OCI-LY3 (cell line): ENCODE measurements around the gene PPP2R2C.

Source experiments
- H2AFZ ChIP-seq: fragments of 200-600, 300-600 bp; shearing (Covaris generic); 2 replicates; pipeline ENCODE4 v1.6.0; 2014; ENCODE audit warnings: antibody characterized with exemption, low read depth, low read length
- H3K27ac ChIP-seq: fragments of 200-600, 300-600 bp; sonication (generic); 2 replicates; pipeline ENCODE4 v1.5.1; 2014; ENCODE audit warnings: mild to moderate bottlenecking, low read length, moderate library complexity, mixed read lengths
- H3K27me3 ChIP-seq: fragments of 200-600, 300-600 bp; sonication (generic); 2 replicates; pipeline ENCODE4 v1.6.1; 2014; ENCODE audit warnings: low read depth, low read length, mixed read lengths
- H3K36me3 ChIP-seq: fragments of 200-600, 300-600 bp; sonication (generic); replicated peaks from 2 replicates; pipeline ENCODE3; 2014; ENCODE audit warnings: low read depth, low read length, mixed read lengths
- H3K4me1 ChIP-seq: fragments of 300-600, 200-600 bp; sonication (generic); 2 replicates; pipeline ENCODE4 v1.6.1; 2014; ENCODE audit warnings: low read length, mixed read lengths
- H3K4me2 ChIP-seq: fragments of 200-600, 300-600 bp; sonication (generic); 2 replicates; pipeline ENCODE4 v1.6.1; 2014; ENCODE audit warnings: low read length, mixed read lengths
- H3K4me3 ChIP-seq: fragments of 300-600, 200-600 bp; sonication (generic); 2 replicates; pipeline ENCODE4 v1.5.1; 2014; ENCODE audit warnings: antibody characterized with exemption, mild to moderate bottlenecking, low read length, moderate library complexity
- H3K79me2 ChIP-seq: fragments of 300-600, 200-600 bp; shearing (Covaris generic); 2 replicates; pipeline ENCODE4 v1.6.1; 2014; ENCODE audit warnings: mild to moderate bottlenecking, low read length, mixed read lengths
- H3K9ac ChIP-seq: fragments of 300-600, 200-600 bp; shearing (Covaris generic); 2 replicates; pipeline ENCODE4 v1.6.0; 2014; ENCODE audit warnings: mild to moderate bottlenecking, low read length, moderate library complexity
- H3K9me3 ChIP-seq: fragments of 200-600, 300-600 bp; shearing (Covaris generic); 2 replicates; pipeline ENCODE4 v1.6.1; 2014; ENCODE audit warnings: low read length, mixed read lengths; ENCODE audit not compliant: insufficient read depth
- H4K20me1 ChIP-seq: fragments of 200-600, 300-600 bp; sonication (generic); 2 replicates; pipeline ENCODE4 v1.6.1; 2016; ENCODE audit warnings: low read length, mixed read lengths; ENCODE audit not compliant: insufficient read depth
- EZH2phosphoT487 ChIP-seq: fragments of 200-600 bp; shearing (Covaris generic); IDR thresholded peaks from 2 replicates; pipeline ENCODE4 v1.6.1; 2018; ENCODE audit warnings: antibody characterized with exemption, mixed run types, low read depth
- TF ChIP-seq, protein P1 (sequence below): fragments of 200-600, 300-600 bp; sonication (generic); IDR thresholded peaks from 2 replicates; pipeline ENCODE4 v1.5.1; 2014; ENCODE audit warnings: antibody characterized with exemption, low read length, low read depth

Gene PPP2R2C

DNA sequence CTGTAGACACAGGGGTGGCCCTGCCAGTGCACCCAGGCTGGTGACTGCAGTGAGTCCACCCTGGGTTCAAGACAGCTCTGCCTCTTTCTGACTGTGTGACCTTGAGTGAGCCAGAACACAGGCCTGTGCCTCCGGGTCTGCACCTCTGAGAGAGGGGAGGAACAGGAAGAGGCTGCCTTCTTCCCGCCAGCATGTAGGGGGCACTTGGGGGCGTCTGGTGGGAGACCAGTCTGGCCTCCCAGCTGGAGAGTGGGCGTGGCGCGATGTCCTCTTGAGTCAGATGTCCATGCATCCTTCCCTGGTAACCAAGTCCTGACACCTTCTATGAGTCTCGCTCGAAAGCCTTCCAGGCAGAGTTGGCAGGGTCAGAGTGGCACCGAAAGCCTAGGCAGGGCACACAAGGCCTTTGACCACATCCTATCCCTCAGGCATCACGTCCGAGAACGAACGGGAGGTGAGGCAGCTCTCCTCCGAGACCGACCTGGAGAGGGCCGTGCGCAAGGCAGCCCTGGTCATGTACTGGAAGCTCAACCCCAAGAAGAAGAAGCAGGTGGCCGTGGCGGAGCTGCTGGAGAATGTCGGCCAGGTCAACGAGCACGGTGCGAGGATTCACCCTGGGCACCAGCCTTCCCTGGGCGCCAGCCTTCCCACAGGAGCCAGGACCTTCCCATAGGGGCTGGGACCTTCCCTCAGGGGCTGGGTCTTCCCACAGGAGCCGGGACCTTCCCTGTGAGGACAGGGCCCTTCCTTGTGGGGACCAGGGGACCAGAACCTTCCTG is 181.5 kb downstream of the PPP2R2C start:
- H4K20me1 ChIP-seq, result no peaks in the 10 kb centered on the region
- TF ChIP-seq, protein P1, sequence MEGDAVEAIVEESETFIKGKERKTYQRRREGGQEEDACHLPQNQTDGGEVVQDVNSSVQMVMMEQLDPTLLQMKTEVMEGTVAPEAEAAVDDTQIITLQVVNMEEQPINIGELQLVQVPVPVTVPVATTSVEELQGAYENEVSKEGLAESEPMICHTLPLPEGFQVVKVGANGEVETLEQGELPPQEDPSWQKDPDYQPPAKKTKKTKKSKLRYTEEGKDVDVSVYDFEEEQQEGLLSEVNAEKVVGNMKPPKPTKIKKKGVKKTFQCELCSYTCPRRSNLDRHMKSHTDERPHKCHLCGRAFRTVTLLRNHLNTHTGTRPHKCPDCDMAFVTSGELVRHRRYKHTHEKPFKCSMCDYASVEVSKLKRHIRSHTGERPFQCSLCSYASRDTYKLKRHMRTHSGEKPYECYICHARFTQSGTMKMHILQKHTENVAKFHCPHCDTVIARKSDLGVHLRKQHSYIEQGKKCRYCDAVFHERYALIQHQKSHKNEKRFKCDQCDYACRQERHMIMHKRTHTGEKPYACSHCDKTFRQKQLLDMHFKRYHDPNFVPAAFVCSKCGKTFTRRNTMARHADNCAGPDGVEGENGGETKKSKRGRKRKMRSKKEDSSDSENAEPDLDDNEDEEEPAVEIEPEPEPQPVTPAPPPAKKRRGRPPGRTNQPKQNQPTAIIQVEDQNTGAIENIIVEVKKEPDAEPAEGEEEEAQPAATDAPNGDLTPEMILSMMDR, result no peak
- no peak overlapping the region for H2AFZ ChIP-seq
- H3K4me1 ChIP-seq, result no peaks in the 10 kb centered on the region
- H3K36me3 ChIP-seq, result no peaks in the 10 kb centered on the region
- H3K79me2 ChIP-seq, result no peaks in the 10 kb centered on the region
- no peak overlapping the region for H3K4me3 ChIP-seq
- H3K4me2 ChIP-seq, result no peak overlapping the region
- no peak overlapping the region for H3K9ac ChIP-seq
- H3K27ac ChIP-seq, result no peak overlapping the region
- H3K9me3 ChIP-seq, result no peaks in the 10 kb centered on the region
- no peaks in the 10 kb centered on the region for H3K27me3 ChIP-seq

DNA sequence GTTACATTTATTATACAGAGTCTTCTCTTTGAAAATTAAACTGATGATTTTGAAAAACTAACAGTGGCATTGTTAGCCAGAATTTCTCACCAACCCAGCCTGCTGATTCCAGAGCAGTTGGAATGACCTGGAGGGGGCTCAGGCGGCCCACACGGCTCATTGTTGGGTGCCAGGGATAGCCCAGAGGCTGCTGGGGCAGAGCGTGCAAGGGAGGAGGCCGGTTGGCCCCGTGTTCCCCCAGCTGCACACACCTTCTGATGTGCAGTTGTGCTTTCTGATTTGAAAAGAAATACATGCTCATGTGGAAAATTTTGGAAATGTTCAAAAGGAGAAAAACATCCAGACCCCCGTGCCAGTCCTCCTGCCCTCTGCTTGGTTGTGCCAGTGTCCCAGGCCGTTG is 182.2 kb downstream of the PPP2R2C start:
- Histone ChIP-seq H2AFZ (no peak overlapping the region), H3K27ac (no peak overlapping the region), H3K79me2 (no peaks in the 10 kb centered on the region), H3K4me1 (no peaks in the 10 kb centered on the region), H3K9me3 (no peaks in the 10 kb centered on the region), H4K20me1 (no peaks in the 10 kb centered on the region), H3K9ac (no peak overlapping the region), H3K4me2 (no peak overlapping the region), H3K4me3 (no peak overlapping the region), H3K27me3 (no peaks in the 10 kb centered on the region), H3K36me3 (no peaks in the 10 kb centered on the region)
- TF ChIP-seq EZH2phosphoT487, result no peak
- TF ChIP-seq, protein P1, result no peak

DNA sequence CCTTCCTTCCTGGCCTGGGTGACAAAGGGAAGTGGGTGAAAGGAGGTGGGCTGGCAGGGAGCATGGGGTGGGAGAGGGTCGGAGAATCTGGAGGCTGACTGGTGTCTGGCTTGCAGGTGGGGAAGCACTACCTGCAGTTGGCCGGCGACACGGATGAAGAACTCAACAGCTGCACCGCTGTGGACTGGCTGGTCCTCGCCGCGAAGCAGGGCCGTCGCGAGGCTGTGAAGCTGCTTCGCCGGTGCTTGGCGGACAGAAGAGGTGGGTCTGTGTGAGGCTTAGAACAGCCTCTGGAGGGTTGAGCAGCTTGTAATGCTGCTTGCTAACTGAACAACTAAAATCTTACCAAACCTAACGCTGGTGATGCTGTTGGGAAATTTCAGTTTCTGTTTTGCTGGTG is 183.5 kb downstream of the PPP2R2C start:
- H3K4me1 ChIP-seq, result no peaks in the 10 kb centered on the region
- no peaks in the 10 kb centered on the region for H3K36me3 ChIP-seq
- H3K9ac ChIP-seq, result no peak overlapping the region
- no peaks in the 10 kb centered on the region for H3K9me3 ChIP-seq
- TF ChIP-seq, protein P1, result no peak
- no peak for TF ChIP-seq EZH2phosphoT487
- H4K20me1 ChIP-seq, result no peaks in the 10 kb centered on the region
- H3K27ac ChIP-seq, result no peak overlapping the region
- H3K27me3 ChIP-seq, result no peaks in the 10 kb centered on the region
- H3K79me2 ChIP-seq, result no peaks in the 10 kb centered on the region
- H3K4me2 ChIP-seq, result no peak overlapping the region
- H3K4me3 ChIP-seq, result no peak overlapping the region
- no peak overlapping the region for H2AFZ ChIP-seq

DNA sequence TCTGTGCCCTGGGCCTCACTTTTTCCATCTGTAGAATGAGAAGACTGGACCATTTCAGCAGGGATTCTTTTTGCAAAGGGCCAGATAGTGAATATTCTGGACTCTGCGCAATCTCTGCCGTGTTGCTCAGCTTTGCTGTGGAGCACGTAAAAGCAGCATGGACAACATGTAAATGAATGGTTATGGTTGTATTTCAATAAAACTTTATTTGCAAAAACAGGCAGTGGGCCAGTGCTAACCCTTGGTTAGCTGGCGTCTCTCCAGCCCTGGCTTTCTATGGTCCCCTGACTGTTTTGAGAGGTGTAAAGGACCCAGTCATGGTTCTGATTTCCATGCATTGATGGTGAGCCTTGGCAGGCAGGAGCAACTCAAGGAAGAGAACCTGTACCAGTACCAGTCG is 184.1 kb downstream of the PPP2R2C start:
- H3K9me3 ChIP-seq, result no peaks in the 10 kb centered on the region
- H3K79me2 ChIP-seq, result no peaks in the 10 kb centered on the region
- H3K27me3 ChIP-seq, result no peaks in the 10 kb centered on the region
- no peaks in the 10 kb centered on the region for H3K4me1 ChIP-seq
- H4K20me1 ChIP-seq, result no peaks in the 10 kb centered on the region
- H2AFZ ChIP-seq, result no peak overlapping the region
- no peaks in the 10 kb centered on the region for H3K36me3 ChIP-seq
- no peak for TF ChIP-seq EZH2phosphoT487
- TF ChIP-seq, protein P1, result no peak
- no peak overlapping the region for H3K9ac ChIP-seq
- H3K4me2 ChIP-seq, result no peak overlapping the region
- H3K27ac ChIP-seq, result no peak overlapping the region
- H3K4me3 ChIP-seq, result no peak overlapping the region
